B cell (primary cell): ENCODE results near the gene RPS10. TPM values are rescaled to one million over a fixed set of nuclear protein-coding genes. Genes with fewer than 3 reads are reported as not detected.

Experiments used
- ATAC-seq: fragments of 200-7000 bp; cut with Tn5 transposase; one replicate; pipeline ENCODE4 v1.10.0; 2021; ENCODE audit warnings: low read depth, mild to moderate bottlenecking, moderate number of reproducible peaks, moderate library complexity
- CTCF ChIA-PET: fragments of 350-600 bp; sonication (Branson Sonifier 250); formaldehyde crosslinking; loops from one replicate; lab custom pipeline; 2021; ENCODE audit warnings: antibody characterized with exemption, inconsistent platforms; lab: Charles Lee
- POLR2A ChIA-PET: fragments of 350-600 bp; sonication (Branson Sonifier 250); formaldehyde crosslinking; loops from one replicate; lab custom pipeline; 2021; ENCODE audit warnings: antibody characterized with exemption; lab: Charles Lee
- DNase-seq: peaks from one replicate; pipeline ENCODE4 v3.0.0; 2013
- H2AFZ ChIP-seq: 2 replicates; pipeline ENCODE4 v1.6.1; 2012; ENCODE audit warnings: mild to moderate bottlenecking, low read depth, low read length; ENCODE audit not compliant: insufficient read depth, poor library complexity, severe bottlenecking
- H3K27ac ChIP-seq, 2 donors: 1 replicate in 1 of 2; 2 replicates in 1 of 2; pipeline ENCODE4 v1.5.1; 2012 to 2013; ENCODE audit warnings: low read length in 2 of 2, mild to moderate bottlenecking in 2 of 2, moderate library complexity in 1 of 2
- H3K27me3 ChIP-seq, 4 experiments: fragments of 200-600 bp in 1 of 4; sonication (generic) in 1 of 4; replicated peaks in 1 of 4; 1 replicate in 2 of 4; 2 replicates in 2 of 4; pipeline versions ENCODE4 v1.6.1 to v1.7.0; 2013 to 2016; ENCODE audit warnings: low read length in 3 of 4, mild to moderate bottlenecking in 2 of 4, mixed read lengths in 1 of 4, moderate library complexity in 1 of 4; ENCODE audit not compliant: insufficient read depth in 4 of 4, control insufficient read depth in 3 of 4; ENCODE audit errors: control extremely low read depth in 1 of 4
- H3K36me3 ChIP-seq, 2 experiments: replicated peaks in 1 of 2; 1 replicate in 1 of 2; 2 replicates in 1 of 2; pipeline versions ENCODE4 v1.6.1 to v1.7.1; 2013; ENCODE audit warnings: low read length in 1 of 2; ENCODE audit not compliant: insufficient read depth in 2 of 2, control insufficient read depth in 1 of 2; ENCODE audit errors: control extremely low read depth in 1 of 2, extremely low read depth in 1 of 2
- H3K4me1 ChIP-seq, 2 donors: fragments of 200-600 bp in 1 of 2; sonication (generic) in 1 of 2; 1 replicate in 1 of 2; 2 replicates in 1 of 2; pipeline versions ENCODE4 v1.5.1 to v1.6.1; 2013 to 2017; ENCODE audit warnings: low read length in 2 of 2; ENCODE audit not compliant: control insufficient read depth in 2 of 2, insufficient read depth in 2 of 2
- H3K4me2 ChIP-seq: replicated peaks from 2 replicates; pipeline ENCODE3; 2012; ENCODE audit warnings: mild to moderate bottlenecking, low read depth, low read length; ENCODE audit not compliant: poor library complexity, severe bottlenecking
- H3K4me3 ChIP-seq, 5 experiments: fragments of 200-600 bp in 1 of 5; sonication (generic) in 1 of 5; 1 replicate in 3 of 5; 2 replicates in 2 of 5; pipeline versions ENCODE4 v1.5.1 to v1.7.0; 2011 to 2016; ENCODE audit warnings: low read length in 4 of 5, mild to moderate bottlenecking in 4 of 5, low read depth in 2 of 5, control low read depth in 1 of 5, moderate library complexity in 1 of 5; ENCODE audit not compliant: insufficient read depth in 1 of 5; ENCODE audit errors: control extremely low read depth in 1 of 5, extremely low read depth in 1 of 5
- H3K79me2 ChIP-seq: fragments of 200-600 bp; sonication (generic); one replicate; pipeline ENCODE4 v1.6.0; 2016; ENCODE audit warnings: low read length; ENCODE audit not compliant: control insufficient read depth, insufficient read depth
- H3K9ac ChIP-seq: fragments of 200-600 bp; sonication (generic); 2 replicates; pipeline ENCODE4 v1.6.1; 2017; ENCODE audit warnings: mild to moderate bottlenecking, low read length, moderate library complexity
- H3K9me3 ChIP-seq, 3 donors: one replicate each; pipeline versions ENCODE4 v1.6.1 to v1.7.1; 2013; ENCODE audit warnings: low read length in 2 of 3; ENCODE audit not compliant: control insufficient read depth in 2 of 3, insufficient read depth in 1 of 3; ENCODE audit errors: control extremely low read depth in 1 of 3
- H4K20me1 ChIP-seq: 2 replicates; pipeline ENCODE4 v1.6.0; 2012; ENCODE audit warnings: mild to moderate bottlenecking, low read length; ENCODE audit not compliant: insufficient read depth, control insufficient read depth, poor library complexity, severe bottlenecking
- H3K27ac Mint-ChIP-seq: one replicate; pipeline ENCODE4 v1.8.0; 2021; ENCODE audit warnings: mixed read lengths
- H3K27me3 Mint-ChIP-seq: one replicate; pipeline ENCODE4 v1.8.0; 2021; ENCODE audit warnings: mixed read lengths
- H3K4me1 Mint-ChIP-seq: one replicate; pipeline ENCODE4 v1.8.0; 2021; ENCODE audit warnings: mixed read lengths
- H3K4me3 Mint-ChIP-seq: one replicate; pipeline ENCODE4 v1.8.0; 2021; ENCODE audit warnings: mixed read lengths
- H3K9me3 Mint-ChIP-seq: one replicate; pipeline ENCODE4 v1.8.0; 2022; ENCODE audit warnings: mixed read lengths; ENCODE audit not compliant: insufficient read depth
- EZH2 ChIP-seq: IDR thresholded peaks from 2 replicates; pipeline ENCODE4 v1.6.1; 2012; ENCODE audit warnings: borderline replicate concordance, low read depth, mild to moderate bottlenecking, moderate library complexity, low read length; ENCODE audit not compliant: insufficient read depth, poor library complexity, severe bottlenecking
- WGBS: methylation state at CpG from one replicate; pipeline ENCODE4 v1.1.5; 2013; ENCODE audit warnings: missing lambda C conversion rate; ENCODE audit not compliant: insufficient coverage; 5-methylcytosine and 5-hydroxymethylcytosine counted together
- intact Hi-C: fragments of 100-400 bp; cut with micrococcal nuclease; formaldehyde crosslinking; loops from one replicate; pipeline ENCODE4 v1.10.0; 2022
- polyA plus RNA-seq: library from polyadenylated mRNA; depleted of rRNA; stranded (reverse); fragments of >200 nt; gene quantifications from 2 replicates; pipeline ENCODE4 v1.2.3, GENCODE V29; 2012
- total RNA-seq, 2 donors: library from RNA; stranded (reverse); fragments of 120-200 nt in 1 of 2; gene quantifications; 1 replicate in 1 of 2; 2 replicates in 1 of 2; pipeline versions ENCODE4 v1.2.3 to v1.2.4, GENCODE V29; 2013 to 2022
- TF ChIP-seq, protein P1 (sequence below): fragments of 200-600 bp; IDR thresholded peaks from one replicate; pipeline ENCODE4 v1.8.0; 2022; ENCODE audit warnings: antibody characterized with exemption, mild to moderate bottlenecking

Gene RPS10
- total and polyA plus RNA-seq, 2 donors (not counting 1 experiment from before 2014, with no cell fraction given), result 2,707 to 6,226 TPM

DNA sequence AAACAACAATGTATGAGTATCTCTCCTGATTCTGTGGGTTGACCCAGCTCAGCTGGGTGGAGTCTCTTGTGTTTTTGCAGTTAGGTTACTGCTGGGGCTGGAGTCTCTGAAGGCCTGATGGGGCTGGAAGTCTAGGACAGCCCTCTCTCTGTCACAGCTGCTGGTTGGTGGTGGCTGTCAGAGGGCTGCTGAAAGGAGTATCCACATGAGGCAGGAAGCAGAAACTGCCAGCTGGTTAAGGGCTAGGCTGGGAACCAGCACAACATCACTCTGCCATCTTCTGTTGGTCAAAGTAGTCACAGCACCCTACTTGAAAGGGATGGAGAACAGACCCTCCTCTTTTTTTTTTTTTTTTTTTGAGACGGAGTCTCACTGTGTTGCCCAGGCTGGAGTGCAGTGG lies 30.0 kb upstream of the RPS10 start:
- Histone ChIP-seq H3K36me3 (no peaks in the 10 kb centered on the region), H3K9ac (no peak overlapping the region), H3K4me3 (no peak overlapping the region), H3K4me2 (no peak overlapping the region), H2AFZ (no peak overlapping the region), H4K20me1 (no peaks in the 10 kb centered on the region), H3K27me3 (no peaks in the 10 kb centered on the region), H3K27ac (no peak overlapping the region), H3K9me3 (peaks cover 0 to 6% (median 2%) of the 10 kb centered on the region in 3 donors), H3K79me2 (no peaks in the 10 kb centered on the region), H3K4me1 (no peaks in the 10 kb centered on the region)
- ATAC-seq, result no peak
- H3K4me1 Mint-ChIP-seq, result no peaks in the 10 kb centered on the region
- peaks cover 2% of the 10 kb centered on the region for H3K9me3 Mint-ChIP-seq
- no peak overlapping the region for H3K27ac Mint-ChIP-seq
- TF ChIP-seq, protein P1, sequence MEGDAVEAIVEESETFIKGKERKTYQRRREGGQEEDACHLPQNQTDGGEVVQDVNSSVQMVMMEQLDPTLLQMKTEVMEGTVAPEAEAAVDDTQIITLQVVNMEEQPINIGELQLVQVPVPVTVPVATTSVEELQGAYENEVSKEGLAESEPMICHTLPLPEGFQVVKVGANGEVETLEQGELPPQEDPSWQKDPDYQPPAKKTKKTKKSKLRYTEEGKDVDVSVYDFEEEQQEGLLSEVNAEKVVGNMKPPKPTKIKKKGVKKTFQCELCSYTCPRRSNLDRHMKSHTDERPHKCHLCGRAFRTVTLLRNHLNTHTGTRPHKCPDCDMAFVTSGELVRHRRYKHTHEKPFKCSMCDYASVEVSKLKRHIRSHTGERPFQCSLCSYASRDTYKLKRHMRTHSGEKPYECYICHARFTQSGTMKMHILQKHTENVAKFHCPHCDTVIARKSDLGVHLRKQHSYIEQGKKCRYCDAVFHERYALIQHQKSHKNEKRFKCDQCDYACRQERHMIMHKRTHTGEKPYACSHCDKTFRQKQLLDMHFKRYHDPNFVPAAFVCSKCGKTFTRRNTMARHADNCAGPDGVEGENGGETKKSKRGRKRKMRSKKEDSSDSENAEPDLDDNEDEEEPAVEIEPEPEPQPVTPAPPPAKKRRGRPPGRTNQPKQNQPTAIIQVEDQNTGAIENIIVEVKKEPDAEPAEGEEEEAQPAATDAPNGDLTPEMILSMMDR, result no peak
- no peak for TF ChIP-seq EZH2
- ChIA-PET CTCF (interaction anchor here (8.9 kb wide), 1 partner anchor 154 kb away, joined by 178 read pairs; no protein-coding TSS in a partner anchor), POLR2A (no interaction called here)
- no peak overlapping the region for H3K4me3 Mint-ChIP-seq
- intact Hi-C loops, result no loop called here
- no peaks in the 10 kb centered on the region for H3K27me3 Mint-ChIP-seq
- no peak for DNase-seq
- WGBS, result no CpG with 5 or more reads among the region's 1 CpG

DNA sequence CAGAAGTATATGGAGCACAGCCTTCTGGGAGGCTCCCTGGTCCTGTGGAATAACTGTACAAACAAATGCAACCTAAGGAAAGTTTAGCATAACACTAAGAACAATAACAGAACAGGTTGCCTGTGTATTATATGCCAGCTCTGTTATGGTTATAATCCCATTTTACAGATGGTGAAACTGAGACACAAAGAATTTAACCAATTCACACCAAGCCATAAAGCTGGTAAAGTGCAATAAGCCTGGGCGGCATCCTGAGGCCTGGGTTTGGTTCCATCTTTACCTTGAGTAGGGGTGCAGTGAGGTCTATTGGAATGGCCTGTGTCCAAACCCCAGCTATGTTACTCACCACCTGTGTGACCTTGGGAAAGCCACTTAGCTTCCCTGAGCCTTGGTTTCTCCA lies 25.3 kb upstream of the RPS10 start:
- WGBS, result 100% methylated on average over 1 of the region's 1 CpG
- H3K9ac ChIP-seq, result no peak overlapping the region
- H3K27ac ChIP-seq, result no peak overlapping the region
- H3K27me3 ChIP-seq, result no peaks in the 10 kb centered on the region
- TF ChIP-seq, protein P1, result no peak
- TF ChIP-seq EZH2, result no peak
- CTCF ChIA-PET, result interaction anchor here (0.6 kb wide), 1 partner anchor 533 kb away, joined by 4 read pairs; no protein-coding TSS in a partner anchor
- H4K20me1 ChIP-seq, result no peaks in the 10 kb centered on the region
- no peaks in the 10 kb centered on the region for H3K4me1 ChIP-seq
- DNase-seq (no peak), ATAC-seq (no peak)
- Mint-ChIP-seq H3K4me3 (no peak overlapping the region), H3K9me3 (peaks cover 2% of the 10 kb centered on the region), H3K27ac (no peak overlapping the region), H3K27me3 (no peaks in the 10 kb centered on the region), H3K4me1 (no peaks in the 10 kb centered on the region)
- no peaks in the 10 kb centered on the region for H3K79me2 ChIP-seq
- POLR2A ChIA-PET, result no interaction called here
- intact Hi-C loops, result no loop called here
- H2AFZ ChIP-seq, result no peak overlapping the region
- no peak overlapping the region for H3K4me2 ChIP-seq
- no peak overlapping the region for H3K4me3 ChIP-seq
- peaks cover 0 to 9% (median 2%) of the 10 kb centered on the region in 3 donors for H3K9me3 ChIP-seq
- no peaks in the 10 kb centered on the region for H3K36me3 ChIP-seq
